GM18520 (cell line): ENCODE measurements around the gene FRYL.
A peak's percentile ranks its signal among the peaks of the same experiment; 100 is the strongest.

Experiments
- ATAC-seq: cut with Tn5 transposase; IDR thresholded peaks from one replicate; pipeline ENCODE4 v1.9.1; 2021; ENCODE audit not compliant: unreplicated experiment

FRYL gene

GRCh38 chr4:48499551-48500066, 280.5 kb downstream of the FRYL start:
- peak; percentile 71 for ATAC-seq

GRCh38 chr4:48498895-48499294, 281.2 kb downstream of the FRYL start:
- no peak for ATAC-seq

GRCh38 chr4:48495941-48496340, 284.1 kb downstream of the FRYL start:
- ATAC-seq: no peak

- no peak for ATAC-seq
These were observed 286.5 kb downstream of the FRYL start for GRCh38 chr4:48493452-48494100.

- no peak for ATAC-seq
These were observed 288.4 kb downstream of the FRYL start for GRCh38 chr4:48491514-48492176.

DNA sequence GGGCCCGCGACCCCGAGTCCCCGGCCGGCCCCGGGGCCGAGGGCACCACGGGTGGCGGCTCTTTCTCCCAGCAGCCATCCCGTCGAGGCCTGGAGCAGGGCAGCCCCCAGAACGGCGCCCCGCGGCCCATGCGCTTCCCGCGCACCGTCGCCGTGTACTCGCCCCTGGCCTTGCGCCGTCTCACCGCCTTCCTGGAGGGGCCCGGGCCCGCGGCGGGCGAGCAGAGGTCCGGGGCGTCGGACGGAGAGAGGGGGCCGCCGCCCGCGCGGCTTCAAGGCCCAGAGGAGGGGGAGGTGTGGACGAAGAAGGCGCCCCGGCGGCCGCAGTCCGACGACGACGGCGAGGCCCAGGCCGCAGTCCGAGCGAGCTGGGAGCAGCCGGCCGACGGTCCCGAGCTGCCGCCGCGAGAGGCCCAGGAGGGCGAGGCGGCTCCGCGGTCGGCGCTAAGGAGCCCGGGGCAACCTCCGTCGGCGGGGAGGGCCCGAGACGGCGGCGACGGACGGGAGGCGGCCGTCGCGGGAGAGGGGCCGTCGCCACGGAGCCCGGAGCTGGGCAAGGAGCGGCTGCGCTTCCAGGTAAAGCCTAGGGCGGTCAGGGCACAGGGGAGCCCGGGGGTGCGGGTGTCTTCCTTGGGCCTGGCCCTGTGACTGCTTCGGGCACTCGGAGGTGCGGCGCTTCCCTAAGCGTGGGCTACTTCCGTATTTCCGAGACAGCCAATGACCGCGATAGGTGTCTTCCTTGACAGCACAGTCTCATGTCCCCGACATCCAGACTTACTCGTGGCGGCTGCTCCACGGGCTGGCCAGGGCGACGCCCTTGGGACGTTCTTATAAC, 289.2 kb downstream of the FRYL start:
- ATAC-seq: no peak

- no peak for ATAC-seq
These were observed 289.9 kb downstream of the FRYL start, which contains the start of gene ZAR1 for GRCh38 chr4:48490012-48490679. Gene ZAR1 (plus strand): TSS chr4:48490252. CDS start chr4:48490292, 40 bp downstream.

- no peak for ATAC-seq
These were observed 290.4 kb downstream of the FRYL start for GRCh38 chr4:48489683-48490011.

DNA sequence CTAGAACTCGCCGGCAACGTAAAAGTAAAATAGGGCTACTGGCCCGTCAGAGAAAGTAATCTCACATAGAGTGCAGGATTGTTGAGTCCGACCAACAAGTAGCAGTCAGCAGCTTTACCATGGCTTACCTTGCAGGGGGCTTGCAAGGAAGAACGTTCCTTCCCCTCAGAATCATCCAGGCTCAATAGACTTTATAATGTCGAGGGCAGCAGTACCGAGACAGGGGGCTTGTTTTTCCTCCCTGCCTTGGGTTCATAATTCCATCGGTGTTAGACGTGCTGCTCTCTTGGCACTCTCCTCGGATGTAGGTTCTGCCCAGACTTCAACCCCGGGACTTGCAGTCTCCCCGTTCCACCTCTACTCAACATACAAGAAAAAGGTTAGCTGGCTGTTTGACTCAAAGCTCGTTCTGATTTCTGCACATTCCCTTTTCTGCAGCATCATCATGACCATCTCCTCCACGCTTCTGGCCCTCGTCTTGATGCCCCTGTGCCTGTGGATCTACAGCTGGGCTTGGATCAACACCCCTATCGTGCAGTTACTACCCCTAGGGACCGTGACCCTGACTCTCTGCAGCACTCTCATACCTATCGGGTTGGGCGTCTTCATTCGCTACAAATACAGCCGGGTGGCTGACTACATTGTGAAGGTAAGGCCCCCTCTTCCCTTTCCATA, 295.4 kb downstream of the FRYL start:
- ATAC-seq: no peak

DNA sequence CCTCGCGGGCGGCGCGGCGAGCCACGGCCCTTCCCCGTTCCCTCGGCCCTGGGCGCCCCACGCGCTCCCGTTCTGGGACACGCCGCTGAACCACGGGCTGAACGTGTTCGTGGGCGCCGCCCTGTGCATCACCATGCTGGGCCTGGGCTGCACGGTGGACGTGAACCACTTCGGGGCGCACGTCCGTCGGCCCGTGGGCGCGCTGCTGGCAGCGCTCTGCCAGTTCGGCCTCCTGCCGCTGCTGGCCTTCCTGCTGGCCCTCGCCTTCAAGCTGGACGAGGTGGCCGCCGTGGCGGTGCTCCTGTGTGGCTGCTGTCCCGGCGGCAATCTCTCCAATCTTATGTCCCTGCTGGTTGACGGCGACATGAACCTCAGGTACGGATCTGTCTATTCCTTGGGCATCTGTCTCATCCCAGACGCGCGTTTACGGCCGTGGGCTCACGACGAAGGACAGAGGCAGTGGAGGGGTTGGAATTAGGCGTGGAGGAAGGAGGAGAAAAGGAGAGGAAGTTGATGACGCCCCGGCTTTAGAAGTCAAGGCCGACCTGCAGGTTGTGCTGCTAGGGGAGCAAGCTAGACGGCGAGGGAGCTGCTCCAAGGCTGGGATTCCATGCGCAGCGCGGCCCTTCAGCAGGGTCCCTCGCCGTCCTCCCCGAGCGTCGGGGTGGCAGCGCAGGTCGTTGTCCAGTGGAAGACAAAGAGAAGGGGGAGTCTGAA, 296.1 kb downstream of the FRYL start:
- no peak for ATAC-seq

- no peak for ATAC-seq
These were observed 296.9 kb downstream of the FRYL start, which contains the start of gene SLC10A4 for GRCh38 chr4:48483006-48483776. Gene SLC10A4 (plus strand): TSS chr4:48483343. CDS start chr4:48483562, 219 bp downstream.

DNA sequence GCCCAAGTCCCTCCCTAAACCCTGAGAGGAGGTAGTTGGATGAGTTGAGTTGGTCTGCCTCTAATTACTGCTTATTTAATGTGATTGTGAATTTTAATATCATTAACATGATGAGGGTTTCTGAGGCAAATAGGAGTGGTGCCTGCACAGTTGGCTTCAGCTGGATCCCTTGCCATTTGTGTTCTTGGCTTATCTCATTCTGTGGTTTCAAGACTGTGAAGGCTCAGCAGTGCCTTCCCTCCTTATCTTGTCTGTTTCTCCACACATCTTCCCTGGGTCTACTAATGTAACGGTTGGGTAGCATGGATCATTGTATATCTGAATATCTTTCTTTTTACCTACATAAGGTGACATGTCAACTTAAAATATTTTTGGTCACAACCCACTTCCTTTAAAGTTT, 298.5 kb downstream of the FRYL start:
- no peak for ATAC-seq

DNA sequence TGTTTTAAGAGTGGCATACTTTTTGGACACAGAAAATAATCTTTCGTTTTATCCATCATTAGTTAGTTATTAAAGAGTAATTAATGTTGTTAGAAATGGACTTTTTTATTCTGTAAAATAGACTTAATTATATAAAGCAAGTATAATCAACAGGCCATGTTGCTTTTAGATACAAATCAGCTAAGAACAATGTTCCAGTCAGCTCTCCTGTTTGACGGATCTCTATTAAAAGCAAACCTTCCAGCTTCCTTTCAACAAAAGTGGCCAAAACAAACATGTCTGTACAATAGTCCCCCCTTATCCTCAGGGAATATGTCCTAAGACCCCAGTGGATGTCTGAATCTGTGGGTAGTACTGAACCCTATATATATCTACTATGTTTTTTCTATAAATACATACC, 301.8 kb downstream of the FRYL start:
- no peak for ATAC-seq

- no peak for ATAC-seq
These were observed 304.3 kb downstream of the FRYL start for GRCh38 chr4:48475770-48476169.

- ATAC-seq: no peak
These were observed 307.3 kb downstream of the FRYL start for GRCh38 chr4:48472794-48473193.

DNA sequence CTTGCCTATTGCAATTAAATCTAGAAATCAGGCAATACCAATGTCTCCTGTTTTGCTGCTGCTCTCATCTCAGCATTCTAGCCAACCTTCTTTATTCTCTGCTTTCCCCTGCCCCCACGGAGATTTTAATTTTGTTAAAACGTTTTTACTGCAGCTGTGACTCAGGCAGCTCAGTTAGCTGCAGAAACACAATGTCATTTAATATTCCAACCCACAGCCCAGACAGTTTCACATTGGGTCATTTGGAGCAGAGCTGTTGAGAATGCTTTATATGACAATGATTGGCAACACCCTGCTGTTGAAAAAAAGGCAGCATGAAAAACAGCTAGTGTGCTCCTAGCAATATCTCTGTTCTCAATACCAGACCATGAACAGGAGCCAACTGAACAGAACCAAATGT, 309.5 kb downstream of the FRYL start:
- no peak for ATAC-seq

GRCh38 chr4:48470137-48470536, 309.9 kb downstream of the FRYL start:
- ATAC-seq: no peak

GRCh38 chr4:48467891-48468290, 312.2 kb downstream of the FRYL start:
- no peak for ATAC-seq

- ATAC-seq: no peak
These were observed 312.6 kb downstream of the FRYL start for GRCh38 chr4:48467442-48467841.
